Measurements from ENCODE around the gene AKAP13.

Gene AKAP13

GRCh38 chr15:85700767-85701166 is 320.4 kb downstream of the AKAP13 start:
- Histone ChIP-seq H3K9ac (ENCODE audit: low read depth, low read length, poor library complexity) (no peak overlapping the region), H3K79me1 (ENCODE audit: low read depth, low read length) (no peaks in the 10 kb centered on the region), H3K4ac (ENCODE audit: low read length) (no peak overlapping the region), H3K18ac (ENCODE audit: low read length) (no peak overlapping the region), H3K4me3 (ENCODE audit: low read length in 2 of 2) (no peak overlapping the region), H3K4me2 (ENCODE audit: insufficient read depth, low read length, poor library complexity, severe bottlenecking) (no peak overlapping the region), H2BK15ac (ENCODE audit: low read length) (no peak overlapping the region), H2AK5ac (ENCODE audit: low read depth, low read length) (no peak overlapping the region), H2BK120ac (ENCODE audit: low read depth, low read length) (no peak overlapping the region), H4K8ac (ENCODE audit: low read depth, low read length) (no peak overlapping the region), H3K4me1 (ENCODE audit: control insufficient read depth in 2 of 2, insufficient read depth in 1 of 2, low read depth in 1 of 2, low read length in 2 of 2) (peaks cover 0 to 7% of the 10 kb centered on the region in 2 donors), H2AFZ (ENCODE audit: low read length) (no peak overlapping the region), H4K91ac (ENCODE audit: low read depth, low read length, poor library complexity) (no peak overlapping the region), H3K9me3 (replicated peaks in 1 of 2; ENCODE audit: control insufficient read depth in 2 of 2, insufficient read depth in 1 of 2, low read depth in 1 of 2, low read length in 2 of 2) (no peaks in the 10 kb centered on the region), H2BK12ac (ENCODE audit: low read length) (no peak overlapping the region), H2BK5ac (ENCODE audit: low read length) (no peak overlapping the region), H3K27ac (replicated peaks; ENCODE audit: low read length) (no peak overlapping the region), H3K23ac (ENCODE audit: low read depth, low read length, poor library complexity) (no peak overlapping the region), H3K27me3 (ENCODE audit: control insufficient read depth in 3 of 3, insufficient read depth in 3 of 3, low read depth in 1 of 3, low read length in 3 of 3) (no peaks in the 10 kb centered on the region), H3K36me3 (replicated peaks in 1 of 2; ENCODE audit: control insufficient read depth in 2 of 2, insufficient read depth in 2 of 2, low read length in 2 of 2) (peaks cover 2 to 29% of the 10 kb centered on the region in 2 donors), H3K14ac (ENCODE audit: low read length) (no peak overlapping the region)
- DNase-seq (ENCODE audit: low spot score): no peak
- no CpG with 5 or more reads among the region's 3 CpGs for WGBS, 2 donors (ENCODE audit: extremely low coverage in 2 of 2, insufficient read length in 2 of 2, insufficient replicate concordance in 1 of 2)

DNA sequence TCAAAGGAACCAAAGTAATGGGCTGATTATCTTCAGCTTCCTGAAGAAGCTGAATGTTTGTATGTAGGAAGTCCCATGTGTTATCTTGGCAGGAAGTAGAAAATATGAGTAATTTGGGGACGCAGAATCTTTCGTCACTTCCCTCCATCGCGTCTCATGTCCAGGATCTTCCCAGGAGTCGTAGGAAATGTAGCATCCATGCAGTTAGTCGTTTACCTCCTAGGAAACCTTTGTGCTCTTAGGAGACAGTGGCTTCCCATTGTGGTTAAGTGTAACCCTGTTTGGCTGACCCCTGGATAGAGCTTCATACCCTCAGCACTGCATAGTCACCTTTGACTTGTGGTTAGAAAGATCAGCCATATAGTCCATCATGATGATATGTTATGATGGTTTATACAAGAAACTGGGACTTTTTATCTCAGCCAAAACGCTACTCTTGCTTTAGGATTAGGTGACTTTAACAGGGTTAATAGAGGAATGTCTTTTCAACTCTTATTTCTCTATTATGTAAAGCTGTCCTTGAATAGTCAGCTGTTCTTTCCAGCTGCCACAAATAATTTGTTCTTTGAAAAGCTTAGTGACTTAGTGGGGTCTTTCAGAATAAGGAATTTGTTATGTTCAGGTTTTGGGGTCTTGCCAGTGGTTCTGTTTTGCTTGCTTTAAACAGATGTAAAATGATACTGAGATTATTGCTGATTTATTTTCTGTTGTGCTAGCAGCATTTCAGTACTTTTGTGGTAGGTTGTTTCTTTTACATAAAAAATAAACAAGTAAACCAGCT is 322.1 kb downstream of the AKAP13 start:
- Histone ChIP-seq H2BK15ac (ENCODE audit: low read length) (no peak overlapping the region), H3K14ac (ENCODE audit: low read length) (no peak overlapping the region), H3K27ac (replicated peaks; ENCODE audit: low read length) (no peak overlapping the region), H3K4me3 (ENCODE audit: low read length in 2 of 2) (no peak overlapping the region), H3K79me1 (ENCODE audit: low read depth, low read length) (no peaks in the 10 kb centered on the region), H2BK12ac (ENCODE audit: low read length) (no peak overlapping the region), H4K91ac (ENCODE audit: low read depth, low read length, poor library complexity) (no peak overlapping the region), H3K36me3 (replicated peaks in 1 of 2; ENCODE audit: control insufficient read depth in 2 of 2, insufficient read depth in 2 of 2, low read length in 2 of 2) (peaks cover 2 to 16% of the 10 kb centered on the region in 2 donors), H3K23ac (ENCODE audit: low read depth, low read length, poor library complexity) (no peak overlapping the region), H3K18ac (ENCODE audit: low read length) (no peak overlapping the region), H3K4ac (ENCODE audit: low read length) (no peak overlapping the region), H3K4me2 (ENCODE audit: insufficient read depth, low read length, poor library complexity, severe bottlenecking) (no peak overlapping the region), H2AFZ (ENCODE audit: low read length) (no peak overlapping the region), H2AK5ac (ENCODE audit: low read depth, low read length) (no peak overlapping the region), H3K4me1 (ENCODE audit: control insufficient read depth in 2 of 2, insufficient read depth in 1 of 2, low read depth in 1 of 2, low read length in 2 of 2) (peaks cover 0 to 16% of the 10 kb centered on the region in 2 donors), H4K8ac (ENCODE audit: low read depth, low read length) (no peak overlapping the region), H2BK5ac (ENCODE audit: low read length) (no peak overlapping the region), H2BK120ac (ENCODE audit: low read depth, low read length) (no peak overlapping the region), H3K27me3 (ENCODE audit: control insufficient read depth in 3 of 3, insufficient read depth in 3 of 3, low read depth in 1 of 3, low read length in 3 of 3) (no peaks in the 10 kb centered on the region), H3K9ac (ENCODE audit: low read depth, low read length, poor library complexity) (no peak overlapping the region), H3K9me3 (replicated peaks in 1 of 2; ENCODE audit: control insufficient read depth in 2 of 2, insufficient read depth in 1 of 2, low read depth in 1 of 2, low read length in 2 of 2) (no peaks in the 10 kb centered on the region)
- no peak for DNase-seq (ENCODE audit: low spot score)
- no CpG with 5 or more reads among the region's 7 CpGs for WGBS, 2 donors (ENCODE audit: extremely low coverage in 2 of 2, insufficient read length in 2 of 2, insufficient replicate concordance in 1 of 2)

- H3K23ac ChIP-seq (ENCODE audit: low read depth, low read length, poor library complexity): no peak overlapping the region
- H3K36me3 ChIP-seq (replicated peaks in 1 of 2; ENCODE audit: control insufficient read depth in 2 of 2, insufficient read depth in 2 of 2, low read length in 2 of 2): peaks cover 2 to 24% of the 10 kb centered on the region in 2 donors
- no peak overlapping the region for H2AFZ ChIP-seq (ENCODE audit: low read length)
- no peak overlapping the region for H2BK120ac ChIP-seq (ENCODE audit: low read depth, low read length)
- no peak overlapping the region for H3K4me2 ChIP-seq (ENCODE audit: insufficient read depth, low read length, poor library complexity, severe bottlenecking)
- no peak overlapping the region for H2BK12ac ChIP-seq (ENCODE audit: low read length)
- H2BK15ac ChIP-seq (ENCODE audit: low read length): no peak overlapping the region
- no peaks in the 10 kb centered on the region for H3K9me3 ChIP-seq (replicated peaks in 1 of 2; ENCODE audit: control insufficient read depth in 2 of 2, insufficient read depth in 1 of 2, low read depth in 1 of 2, low read length in 2 of 2)
- no peak overlapping the region for H3K4ac ChIP-seq (ENCODE audit: low read length)
- H3K4me1 ChIP-seq (ENCODE audit: control insufficient read depth in 2 of 2, insufficient read depth in 1 of 2, low read depth in 1 of 2, low read length in 2 of 2): peaks cover 0 to 24% of the 10 kb centered on the region in 2 donors
- H3K27me3 ChIP-seq (ENCODE audit: control insufficient read depth in 3 of 3, insufficient read depth in 3 of 3, low read depth in 1 of 3, low read length in 3 of 3): no peaks in the 10 kb centered on the region
- H3K79me1 ChIP-seq (ENCODE audit: low read depth, low read length): no peaks in the 10 kb centered on the region
- no peak overlapping the region for H3K14ac ChIP-seq (ENCODE audit: low read length)
- no peak overlapping the region for H4K91ac ChIP-seq (ENCODE audit: low read depth, low read length, poor library complexity)
- no CpG with 5 or more reads among the region's 4 CpGs for WGBS, 2 donors (ENCODE audit: extremely low coverage in 2 of 2, insufficient read length in 2 of 2, insufficient replicate concordance in 1 of 2)
- no peak overlapping the region for H2BK5ac ChIP-seq (ENCODE audit: low read length)
- no peak overlapping the region for H2AK5ac ChIP-seq (ENCODE audit: low read depth, low read length)
- no peak for DNase-seq (ENCODE audit: low spot score)
- H4K8ac ChIP-seq (ENCODE audit: low read depth, low read length): no peak overlapping the region
- H3K27ac ChIP-seq (replicated peaks; ENCODE audit: low read length): no peak overlapping the region
- no peak overlapping the region for H3K9ac ChIP-seq (ENCODE audit: low read depth, low read length, poor library complexity)
- H3K4me3 ChIP-seq (ENCODE audit: low read length in 2 of 2): no peak overlapping the region
- no peak overlapping the region for H3K18ac ChIP-seq (ENCODE audit: low read length)
Measured at GRCh38 chr15:85704066-85704465, 323.7 kb downstream of the AKAP13 start.

- H2BK5ac ChIP-seq (ENCODE audit: low read length): no peak overlapping the region
- H2BK12ac ChIP-seq (ENCODE audit: low read length): no peak overlapping the region
- H2AFZ ChIP-seq (ENCODE audit: low read length): no peak overlapping the region
- H3K4me1 ChIP-seq (ENCODE audit: control insufficient read depth in 2 of 2, insufficient read depth in 1 of 2, low read depth in 1 of 2, low read length in 2 of 2): peaks cover 0 to 24% of the 10 kb centered on the region in 2 donors
- H3K9me3 ChIP-seq (replicated peaks in 1 of 2; ENCODE audit: control insufficient read depth in 2 of 2, insufficient read depth in 1 of 2, low read depth in 1 of 2, low read length in 2 of 2): no peaks in the 10 kb centered on the region
- DNase-seq (ENCODE audit: low spot score): no peak
- no peak overlapping the region for H3K9ac ChIP-seq (ENCODE audit: low read depth, low read length, poor library complexity)
- no peak overlapping the region for H3K4me3 ChIP-seq (ENCODE audit: low read length in 2 of 2)
- H4K8ac ChIP-seq (ENCODE audit: low read depth, low read length): no peak overlapping the region
- no peak overlapping the region for H4K91ac ChIP-seq (ENCODE audit: low read depth, low read length, poor library complexity)
- peaks cover 2 to 28% of the 10 kb centered on the region in 2 donors for H3K36me3 ChIP-seq (replicated peaks in 1 of 2; ENCODE audit: control insufficient read depth in 2 of 2, insufficient read depth in 2 of 2, low read length in 2 of 2)
- H3K4ac ChIP-seq (ENCODE audit: low read length): no peak overlapping the region
- no peak overlapping the region for H3K18ac ChIP-seq (ENCODE audit: low read length)
- H3K27me3 ChIP-seq (ENCODE audit: control insufficient read depth in 3 of 3, insufficient read depth in 3 of 3, low read depth in 1 of 3, low read length in 3 of 3): no peaks in the 10 kb centered on the region
- no peak overlapping the region for H2AK5ac ChIP-seq (ENCODE audit: low read depth, low read length)
- H3K79me1 ChIP-seq (ENCODE audit: low read depth, low read length): no peaks in the 10 kb centered on the region
- no peak overlapping the region for H3K23ac ChIP-seq (ENCODE audit: low read depth, low read length, poor library complexity)
- H2BK120ac ChIP-seq (ENCODE audit: low read depth, low read length): no peak overlapping the region
- no CpG with 5 or more reads among the region's 3 CpGs for WGBS, 2 donors (ENCODE audit: extremely low coverage in 2 of 2, insufficient read length in 2 of 2, insufficient replicate concordance in 1 of 2)
- no peak overlapping the region for H3K14ac ChIP-seq (ENCODE audit: low read length)
- no peak overlapping the region for H3K27ac ChIP-seq (replicated peaks; ENCODE audit: low read length)
- no peak overlapping the region for H3K4me2 ChIP-seq (ENCODE audit: insufficient read depth, low read length, poor library complexity, severe bottlenecking)
- no peak overlapping the region for H2BK15ac ChIP-seq (ENCODE audit: low read length)
Measured at GRCh38 chr15:85704720-85705429, 324.5 kb downstream of the AKAP13 start.

Measured in neuronal stem cell (in vitro differentiated cells).